Fibroblast of pulmonary artery (primary cell): ENCODE results near the gene ATP2A2.

Source experiments
- DNase-seq: peaks from one replicate; pipeline ENCODE4 v3.0.0-alpha.2; 2010; ENCODE audit warnings: low read depth
- H3K4me3 ChIP-seq: replicated peaks from 2 replicates; pipeline ENCODE4 v1.5.1; 2011; ENCODE audit warnings: low read depth, mild to moderate bottlenecking, control low read depth, low read length, moderate library complexity
- TF ChIP-seq, protein P1 (sequence below): IDR thresholded peaks from 2 replicates; pipeline ENCODE4 v1.5.1; 2011; ENCODE audit warnings: mild to moderate bottlenecking, control low read depth, low read length, inconsistent platforms; ENCODE audit errors: missing control alignments

ATP2A2 gene

DNA sequence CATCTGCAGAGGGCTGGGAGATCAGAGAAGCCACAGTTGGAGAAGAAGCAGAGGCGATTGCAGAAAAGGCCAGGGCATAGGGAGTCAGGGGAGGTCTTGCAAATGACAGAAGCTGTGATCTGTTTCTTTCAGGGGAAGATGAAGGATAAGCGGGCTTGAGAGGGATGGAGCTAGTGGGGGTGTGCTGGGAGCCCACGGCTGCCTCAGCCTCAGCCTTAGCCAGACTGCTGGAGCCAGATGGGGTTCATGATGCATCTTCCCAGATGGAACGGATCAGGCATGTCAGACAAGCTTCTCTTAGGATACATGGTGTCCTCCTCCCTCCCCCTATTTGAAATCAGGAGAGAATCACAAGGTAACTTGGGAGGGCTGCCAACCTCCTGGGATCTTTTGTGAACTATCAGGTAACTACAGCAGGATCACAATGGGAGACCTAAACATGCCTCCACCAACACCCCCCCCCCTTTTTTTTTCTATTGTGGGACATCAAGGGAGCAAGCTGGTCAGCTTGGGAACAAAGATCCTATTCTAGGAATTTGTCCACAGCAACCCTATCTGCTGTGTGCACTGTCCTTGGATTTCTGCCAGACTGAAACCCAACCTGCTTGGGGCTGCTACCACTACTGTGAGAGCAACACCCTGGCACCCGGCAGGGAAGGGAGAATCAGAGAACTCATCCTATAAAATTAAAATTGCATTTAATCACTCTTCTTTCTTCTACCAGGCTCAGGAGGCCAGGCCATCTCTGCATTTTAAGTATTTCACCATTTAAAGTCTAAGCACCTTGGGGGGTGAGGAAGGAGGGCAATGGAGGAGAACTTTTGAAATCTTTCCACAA lies 10.7 kb upstream of the ATP2A2 start:
- DNase-seq: peak; percentile 70
- no peak overlapping the region for H3K4me3 ChIP-seq
- TF ChIP-seq, protein P1, sequence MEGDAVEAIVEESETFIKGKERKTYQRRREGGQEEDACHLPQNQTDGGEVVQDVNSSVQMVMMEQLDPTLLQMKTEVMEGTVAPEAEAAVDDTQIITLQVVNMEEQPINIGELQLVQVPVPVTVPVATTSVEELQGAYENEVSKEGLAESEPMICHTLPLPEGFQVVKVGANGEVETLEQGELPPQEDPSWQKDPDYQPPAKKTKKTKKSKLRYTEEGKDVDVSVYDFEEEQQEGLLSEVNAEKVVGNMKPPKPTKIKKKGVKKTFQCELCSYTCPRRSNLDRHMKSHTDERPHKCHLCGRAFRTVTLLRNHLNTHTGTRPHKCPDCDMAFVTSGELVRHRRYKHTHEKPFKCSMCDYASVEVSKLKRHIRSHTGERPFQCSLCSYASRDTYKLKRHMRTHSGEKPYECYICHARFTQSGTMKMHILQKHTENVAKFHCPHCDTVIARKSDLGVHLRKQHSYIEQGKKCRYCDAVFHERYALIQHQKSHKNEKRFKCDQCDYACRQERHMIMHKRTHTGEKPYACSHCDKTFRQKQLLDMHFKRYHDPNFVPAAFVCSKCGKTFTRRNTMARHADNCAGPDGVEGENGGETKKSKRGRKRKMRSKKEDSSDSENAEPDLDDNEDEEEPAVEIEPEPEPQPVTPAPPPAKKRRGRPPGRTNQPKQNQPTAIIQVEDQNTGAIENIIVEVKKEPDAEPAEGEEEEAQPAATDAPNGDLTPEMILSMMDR: no peak

DNA sequence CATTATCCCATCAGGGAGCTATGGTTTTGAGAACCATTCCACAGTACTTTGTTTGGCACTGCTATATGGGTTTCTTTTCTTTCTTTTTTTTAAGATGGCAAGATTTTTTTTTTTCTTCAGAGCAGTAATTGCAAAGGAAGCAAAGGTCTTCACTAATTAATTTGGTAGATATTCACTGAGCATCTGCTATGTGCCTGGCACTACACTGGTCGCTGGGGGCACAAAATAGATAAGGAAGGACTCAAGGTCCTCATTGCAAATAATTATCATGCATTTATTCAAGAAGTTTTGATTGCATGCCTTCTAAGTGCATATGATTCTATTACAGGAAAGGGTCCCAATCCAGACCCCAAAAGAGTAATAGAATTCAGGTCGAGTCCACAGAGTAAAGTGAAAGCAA lies 10.0 kb upstream of the ATP2A2 start:
- DNase-seq: no peak
- TF ChIP-seq, protein P1: no peak
- H3K4me3 ChIP-seq: no peak overlapping the region

DNA sequence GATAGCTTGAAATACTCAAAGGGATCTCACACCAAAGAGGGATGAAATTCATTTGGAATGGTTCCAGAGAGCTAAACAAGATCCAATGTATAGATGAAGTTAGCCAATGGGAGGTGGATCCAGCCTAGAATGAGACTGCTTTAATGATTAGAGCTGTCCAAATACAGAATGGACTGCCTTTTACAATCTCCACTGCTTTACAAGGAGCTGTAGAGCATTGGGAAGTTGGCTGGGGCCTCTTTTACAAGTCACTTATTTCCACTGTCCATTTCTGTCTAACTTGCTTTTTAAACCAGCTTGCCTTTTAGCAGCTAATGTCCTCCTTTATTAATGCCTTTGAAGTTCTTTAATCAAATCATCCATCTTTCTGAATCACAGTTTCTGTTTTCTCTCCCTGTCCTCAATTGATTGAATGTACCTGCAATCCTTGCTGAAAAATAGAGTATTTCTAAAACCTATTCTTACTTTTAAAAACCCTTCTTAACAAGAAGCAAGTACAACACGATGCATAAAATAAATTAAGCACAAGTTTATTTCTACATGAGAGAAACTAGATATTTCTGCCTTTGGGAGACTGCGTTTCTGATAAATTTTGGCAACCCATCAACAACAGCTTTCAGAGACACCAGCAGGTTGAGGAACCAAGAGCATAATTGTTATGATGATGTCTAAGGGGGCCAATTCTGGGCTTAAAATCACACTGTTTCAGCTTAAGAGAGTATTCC lies 3.4 kb upstream of the ATP2A2 start:
- no peak for DNase-seq
- H3K4me3 ChIP-seq: no peak overlapping the region
- TF ChIP-seq, protein P1: no peak

DNA sequence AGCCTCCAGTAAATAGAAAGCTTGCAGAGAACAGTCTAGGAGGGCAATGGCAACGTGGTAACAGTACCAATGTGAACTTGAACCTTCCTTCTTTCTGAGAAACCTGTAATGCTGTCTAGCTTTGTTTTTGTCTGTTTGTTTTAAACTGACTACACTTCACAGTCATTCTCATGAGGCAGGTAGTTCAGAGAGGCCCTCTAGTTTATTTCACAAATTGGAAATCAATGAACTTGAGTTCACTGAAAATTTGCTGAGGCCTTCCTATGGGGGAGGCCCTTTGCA lies 2.9 kb upstream of the ATP2A2 start:
- DNase-seq: no peak
- TF ChIP-seq, protein P1: no peak

DNA sequence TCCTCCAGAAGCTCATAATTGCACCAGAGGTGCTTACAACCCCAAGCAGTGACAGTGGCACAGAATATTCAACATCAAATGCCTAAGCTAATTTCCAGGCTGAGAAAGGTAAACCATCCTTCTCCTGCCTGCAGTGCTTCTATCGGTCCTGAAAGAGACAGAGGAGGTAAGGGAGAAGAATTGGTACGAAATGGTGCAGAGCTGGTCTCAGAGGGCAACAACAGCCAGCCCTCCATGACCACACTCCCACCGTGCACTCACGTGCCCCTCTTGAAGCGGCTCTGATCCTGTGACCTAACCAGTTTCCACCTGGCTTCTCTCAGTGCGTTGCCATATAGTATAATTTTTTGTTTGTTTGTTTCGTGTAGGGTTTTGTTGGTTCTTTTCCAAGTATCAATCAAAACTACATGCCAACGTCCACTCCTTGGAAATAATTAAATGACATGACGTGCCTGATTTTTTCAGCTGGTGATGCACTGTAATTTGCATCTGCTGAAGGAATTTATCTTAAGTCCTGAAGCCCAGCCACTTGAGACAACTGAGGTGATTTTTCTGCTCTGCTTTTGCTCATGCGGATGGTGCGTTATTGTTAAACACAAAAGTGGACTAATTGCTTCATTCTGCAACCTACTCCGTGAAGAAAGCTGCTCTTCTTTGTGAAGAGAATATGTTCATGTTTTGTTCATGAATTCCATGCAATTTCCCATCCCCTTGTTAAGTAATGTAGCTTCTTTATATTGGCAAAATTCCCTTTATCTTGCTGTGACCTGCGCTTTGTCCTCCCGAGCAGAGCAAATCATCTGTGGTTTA lies 1.3 kb upstream of the ATP2A2 start:
- TF ChIP-seq, protein P1: no peak
- no peak for DNase-seq
- H3K4me3 ChIP-seq: peak overlapping the region; percentile 71

More for the DNA sequence above, 2.9 kb upstream of the ATP2A2 start:
- H3K4me3 ChIP-seq: no peak overlapping the region

DNA sequence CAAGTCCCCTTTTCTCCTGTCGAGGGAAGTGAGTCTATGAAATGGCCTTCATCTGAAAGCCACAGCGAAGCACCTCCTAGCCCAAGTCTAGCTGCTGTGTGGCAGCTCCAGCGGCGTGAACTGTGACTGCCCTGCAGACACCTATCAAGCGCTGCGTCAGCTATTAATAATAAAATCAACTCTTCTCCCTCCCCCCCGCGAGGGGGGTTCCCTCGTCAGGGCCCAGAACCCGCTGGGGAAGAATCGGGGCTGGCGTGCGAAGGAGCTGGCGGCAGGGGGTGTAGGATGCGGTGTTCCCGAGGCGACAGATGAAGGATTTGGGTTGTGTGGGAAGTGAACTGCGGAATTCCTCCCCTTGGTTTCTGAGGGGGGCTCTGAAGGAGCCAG lies 662 bp upstream of the ATP2A2 start:
- peak; percentile 34 for DNase-seq
- TF ChIP-seq, protein P1: no peak
- peak overlapping the region; percentile 71 for H3K4me3 ChIP-seq
